OCI-LY7 (cell line): ENCODE measurements around the gene SPOCK1. TPM values are rescaled to one million over a fixed set of nuclear protein-coding genes. Genes with fewer than 3 reads are reported as not detected.

Experiments
- BruUV-seq: library from RNA; stranded (reverse); fragments of 400-500 nt; replicated peaks from 2 replicates; lab custom pipeline; 2021; lab: Mats Ljungman, UMichigan
- CTCF ChIA-PET: fragments of 300-600 bp; sonication (Branson Sonifier 250); formaldehyde crosslinking; loops from one replicate; lab custom pipeline; 2022; ENCODE audit warnings: antibody characterized with exemption; ENCODE audit not compliant: unreplicated experiment; lab: Charles Lee
- POLR2A ChIA-PET: fragments of 300-600 bp; sonication (Branson Sonifier 250); formaldehyde crosslinking; loops from one replicate; lab custom pipeline; 2022; ENCODE audit warnings: antibody characterized with exemption; lab: Charles Lee
- DNase-seq: peaks from one replicate; pipeline ENCODE4 v3.0.0-alpha.2; 2015; ENCODE audit warnings: low spot score
- H2AFZ ChIP-seq: fragments of 200-600 bp; sonication (generic), shearing (Covaris generic); 2 replicates; pipeline ENCODE4 v1.6.1; 2014; ENCODE audit warnings: mild to moderate bottlenecking, antibody characterized with exemption, low read length, moderate library complexity
- H3K27ac ChIP-seq: fragments of 200-600 bp; sonication (generic); 2 replicates; pipeline ENCODE4 v1.5.1; 2014; ENCODE audit warnings: mixed run types, low read depth, mild to moderate bottlenecking, moderate library complexity, low read length, inconsistent platforms; ENCODE audit not compliant: poor library complexity, severe bottlenecking
- H3K36me3 ChIP-seq: fragments of 200-600 bp; sonication (generic); 2 replicates; pipeline ENCODE4 v1.6.1; 2014; ENCODE audit warnings: mild to moderate bottlenecking, antibody characterized with exemption, low read length, moderate library complexity, mixed read lengths; ENCODE audit not compliant: insufficient read depth
- H3K4me1 ChIP-seq: fragments of 200-600 bp; sonication (generic); 2 replicates; pipeline ENCODE4 v1.5.1; 2014; ENCODE audit warnings: mild to moderate bottlenecking, low read length; ENCODE audit not compliant: insufficient read depth, poor library complexity, severe bottlenecking
- H3K4me2 ChIP-seq: fragments of 200-600 bp; sonication (generic); 2 replicates; pipeline ENCODE4 v1.6.1; 2014; ENCODE audit warnings: mild to moderate bottlenecking, low read length
- H3K4me3 ChIP-seq: fragments of 200-600 bp; sonication (generic); 2 replicates; pipeline ENCODE4 v1.5.1; 2014; ENCODE audit warnings: mild to moderate bottlenecking, low read depth, low read length; ENCODE audit not compliant: poor library complexity, severe bottlenecking
- H3K79me2 ChIP-seq: fragments of 200-600 bp; sonication (generic); 2 replicates; pipeline ENCODE4 v1.6.1; 2016; ENCODE audit warnings: low read depth, mild to moderate bottlenecking, low read length, moderate library complexity, mixed read lengths; ENCODE audit not compliant: insufficient read depth
- H3K9me2 ChIP-seq: fragments of 200-600 bp; sonication (generic); 2 replicates; pipeline ENCODE4 v1.6.1; 2016; ENCODE audit warnings: mild to moderate bottlenecking, low read length, mixed read lengths; ENCODE audit not compliant: insufficient read depth
- H3K9me3 ChIP-seq: fragments of 200-600 bp; sonication (generic); 2 replicates; pipeline ENCODE4 v1.6.1; 2014; ENCODE audit warnings: mild to moderate bottlenecking, mixed run types, low read length, mixed read lengths
- H4K20me1 ChIP-seq: fragments of 200-600 bp; sonication (generic); 2 replicates; pipeline ENCODE4 v1.6.1; 2014; ENCODE audit warnings: mild to moderate bottlenecking, antibody characterized with exemption, low read length, moderate library complexity, mixed read lengths; ENCODE audit not compliant: insufficient read depth
- CTCF ChIP-seq: fragments of 200-600 bp; sonication (generic); conservative IDR thresholded peaks from 2 replicates; pipeline ENCODE4 v1.5.1; 2014; ENCODE audit warnings: mild to moderate bottlenecking, antibody characterized with exemption, low read length, moderate library complexity, mixed read lengths
- EZH2phosphoT487 ChIP-seq: fragments of 200-600 bp; sonication (generic); IDR thresholded peaks from 2 replicates; pipeline ENCODE4 v1.6.1; 2018; ENCODE audit warnings: low read depth, borderline replicate concordance, mild to moderate bottlenecking, mixed run types, antibody characterized with exemption, low read length, moderate library complexity, mixed read lengths
- intact Hi-C: fragments of 100-400 bp; cut with micrococcal nuclease; formaldehyde crosslinking; loops from one replicate; pipeline ENCODE4 v1.10.0; 2022; ENCODE audit not compliant: unreplicated experiment
- total RNA-seq, 2 experiments: library from RNA; depleted of rRNA in 1 of 2; stranded (reverse); fragments of >200 nt in 1 of 2; shearing (Covaris generic) in 1 of 2; gene quantifications; 2 replicates each; pipeline ENCODE4 v1.2.3, GENCODE V29; 2014 to 2022

SPOCK1 gene
- total RNA-seq, 2 experiments from 2014 or later: 0.29 to 1.5 TPM

DNA sequence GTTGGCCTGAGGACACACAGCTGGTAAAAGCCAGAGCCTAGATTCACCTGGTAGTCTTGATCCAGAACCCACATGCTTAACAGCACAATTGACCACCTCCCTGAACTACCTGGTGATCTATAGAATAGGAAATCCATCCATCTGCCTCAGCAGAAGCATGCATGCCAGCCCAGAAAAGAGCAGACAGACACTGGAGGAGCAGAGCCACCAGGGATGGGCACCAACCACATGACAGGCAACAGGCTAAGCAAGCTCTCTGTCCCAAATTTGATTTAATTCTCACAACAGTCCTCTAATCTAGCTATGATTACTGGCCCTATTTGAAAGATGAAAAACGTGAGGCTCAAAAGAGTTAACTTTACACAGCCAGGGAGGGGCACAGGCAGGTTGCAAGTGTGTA is 208.1 kb downstream of the SPOCK1 start:
- no peak for DNase-seq
- Histone ChIP-seq H3K9me3 (no peaks in the 10 kb centered on the region), H3K9me2 (no peaks in the 10 kb centered on the region), H4K20me1 (no peaks in the 10 kb centered on the region), H3K36me3 (no peaks in the 10 kb centered on the region), H3K27ac (no peak overlapping the region), H2AFZ (no peak overlapping the region), H3K79me2 (no peaks in the 10 kb centered on the region), H3K4me3 (no peak overlapping the region), H3K4me1 (no peaks in the 10 kb centered on the region), H3K4me2 (no peak overlapping the region)
- intact Hi-C loops: no loop called here
- ChIA-PET POLR2A (interaction anchor here (0.6 kb wide), 1 partner anchor 11 kb away, joined by 3 read pairs; no protein-coding TSS in a partner anchor), CTCF (no interaction called here)
- TF ChIP-seq EZH2phosphoT487 (no peak), CTCF (no peak)
- BruUV-seq: no TSS peak

DNA sequence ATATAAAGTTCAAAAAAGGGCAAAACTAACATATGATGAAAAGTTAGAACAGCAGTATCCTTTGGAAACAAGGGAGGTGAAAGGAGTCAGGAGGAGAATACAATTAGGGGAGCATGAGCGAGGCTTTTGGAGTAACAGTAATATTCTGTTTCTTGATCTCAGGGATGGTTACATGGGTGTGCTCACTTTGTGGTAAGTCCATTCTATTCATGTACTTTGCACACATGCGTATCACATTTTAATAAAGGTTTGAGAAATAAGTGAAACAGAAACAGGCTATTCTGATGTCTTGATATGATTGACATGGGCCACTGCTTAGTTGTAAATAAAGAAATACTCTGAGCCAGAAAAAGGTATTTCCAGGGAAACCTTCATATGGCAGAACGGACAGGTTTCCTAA is 208.8 kb downstream of the SPOCK1 start:
- TF ChIP-seq EZH2phosphoT487: no peak
- TF ChIP-seq CTCF: no peak
- H4K20me1 ChIP-seq: no peaks in the 10 kb centered on the region
- intact Hi-C loops: no loop called here
- H3K9me3 ChIP-seq: no peaks in the 10 kb centered on the region
- H3K4me1 ChIP-seq: no peaks in the 10 kb centered on the region
- no TSS peak for BruUV-seq
- no peaks in the 10 kb centered on the region for H3K9me2 ChIP-seq
- H3K27ac ChIP-seq: no peak overlapping the region
- H3K79me2 ChIP-seq: no peaks in the 10 kb centered on the region
- H3K4me3 ChIP-seq: no peak overlapping the region
- ChIA-PET CTCF (no interaction called here), POLR2A (no interaction called here)
- no peak overlapping the region for H3K4me2 ChIP-seq
- no peak overlapping the region for H2AFZ ChIP-seq
- no peaks in the 10 kb centered on the region for H3K36me3 ChIP-seq
- DNase-seq: no peak

DNA sequence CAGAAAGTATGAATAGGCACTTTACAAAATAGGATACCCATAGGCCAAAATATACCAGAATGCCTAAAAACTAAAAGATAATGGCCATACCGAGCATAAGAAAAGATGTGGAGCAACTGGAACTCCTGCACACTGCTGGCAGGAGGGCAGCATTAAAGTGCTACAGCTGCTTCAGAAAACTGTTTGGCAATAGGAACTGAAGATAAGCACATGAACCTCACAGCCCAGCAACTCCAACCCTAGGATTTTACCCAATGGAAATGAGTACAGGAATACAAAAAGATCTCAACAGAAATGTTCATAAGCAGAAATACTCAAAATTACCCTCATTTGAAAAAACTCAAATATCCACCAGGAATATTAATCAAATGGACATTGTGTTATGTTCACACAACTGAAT is 209.3 kb downstream of the SPOCK1 start:
- no peaks in the 10 kb centered on the region for H3K36me3 ChIP-seq
- ChIA-PET CTCF (no interaction called here), POLR2A (interaction anchor here (1.1 kb wide), 1 partner anchor 10 kb away, joined by 3 read pairs; no protein-coding TSS in a partner anchor)
- H3K4me3 ChIP-seq: no peak overlapping the region
- H3K27ac ChIP-seq: no peak overlapping the region
- no peaks in the 10 kb centered on the region for H3K9me2 ChIP-seq
- no peaks in the 10 kb centered on the region for H3K79me2 ChIP-seq
- H2AFZ ChIP-seq: no peak overlapping the region
- no TSS peak for BruUV-seq
- TF ChIP-seq EZH2phosphoT487 (no peak), CTCF (no peak)
- H3K4me1 ChIP-seq: no peaks in the 10 kb centered on the region
- H4K20me1 ChIP-seq: no peaks in the 10 kb centered on the region
- H3K9me3 ChIP-seq: no peaks in the 10 kb centered on the region
- intact Hi-C loops: no loop called here
- no peak overlapping the region for H3K4me2 ChIP-seq
- DNase-seq: no peak
